Bone marrow (tissue), 2 donors: ENCODE measurements around the gene INS.
A peak's percentile ranks its signal among the peaks of the same experiment; 100 is the strongest.
"Not testable (repeated sequence)": the region's sequence is repeated elsewhere in the genome, so short reads cannot be mapped to it uniquely, and the experiment has no call there.

Experiments used
- DNase-seq, 2 donors: peaks; one replicate each; lab custom pipeline; 2025; lab: John Stamatoyannopoulos, UW

INS gene

GRCh38 chr11:2198621-2199365 lies 37.8 kb upstream of the INS start:
- no peak for DNase-seq

GRCh38 chr11:2197771-2198520 lies 36.9 kb upstream of the INS start:
- no peak for DNase-seq

GRCh38 chr11:2196970-2197770 lies 36.2 kb upstream of the INS start:
- peak; percentile 26 to 28 for DNase-seq

GRCh38 chr11:2195756-2196088 lies 34.7 kb upstream of the INS start:
- no peak for DNase-seq

GRCh38 chr11:2194877-2195755 lies 34.1 kb upstream of the INS start:
- no peak for DNase-seq

DNA sequence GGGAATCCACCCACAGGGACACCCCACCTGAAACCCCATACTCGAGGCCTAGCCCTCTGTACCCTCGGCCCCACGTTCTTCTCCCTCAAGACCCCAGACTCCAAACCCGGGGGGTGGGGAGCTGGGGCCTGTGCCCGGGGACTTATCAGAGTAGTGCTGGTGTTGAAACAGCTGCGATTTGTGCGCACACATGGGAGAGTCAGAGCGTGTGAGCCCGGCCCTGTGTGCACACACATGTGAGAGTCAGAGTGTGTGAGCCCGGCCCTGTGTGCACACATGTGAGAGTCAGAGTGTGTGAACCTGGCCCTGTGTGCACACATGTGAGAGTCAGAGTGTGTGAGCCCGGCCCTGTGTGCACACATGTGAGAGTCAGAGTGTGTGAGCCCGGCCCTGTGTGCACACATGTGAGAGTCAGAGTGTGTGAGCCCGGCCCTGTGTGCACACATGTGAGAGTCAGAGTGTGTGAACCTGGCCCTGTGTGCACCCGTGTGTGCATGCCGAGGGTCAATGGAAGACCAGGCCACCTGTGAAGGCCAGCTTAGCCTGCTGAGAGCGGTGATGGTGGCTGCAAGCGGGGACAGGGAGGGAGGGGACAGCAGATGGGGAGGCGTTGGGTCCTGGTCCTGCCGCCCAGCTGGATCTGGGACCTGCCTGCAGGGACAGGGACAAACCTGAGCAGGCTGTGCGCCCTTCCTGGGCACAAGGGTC lies 33.0 kb upstream of the INS start:
- not testable (repeated sequence) for DNase-seq

- DNase-seq: no peak
Measured at GRCh38 chr11:2193099-2193887, 32.3 kb upstream of the INS start.

DNA sequence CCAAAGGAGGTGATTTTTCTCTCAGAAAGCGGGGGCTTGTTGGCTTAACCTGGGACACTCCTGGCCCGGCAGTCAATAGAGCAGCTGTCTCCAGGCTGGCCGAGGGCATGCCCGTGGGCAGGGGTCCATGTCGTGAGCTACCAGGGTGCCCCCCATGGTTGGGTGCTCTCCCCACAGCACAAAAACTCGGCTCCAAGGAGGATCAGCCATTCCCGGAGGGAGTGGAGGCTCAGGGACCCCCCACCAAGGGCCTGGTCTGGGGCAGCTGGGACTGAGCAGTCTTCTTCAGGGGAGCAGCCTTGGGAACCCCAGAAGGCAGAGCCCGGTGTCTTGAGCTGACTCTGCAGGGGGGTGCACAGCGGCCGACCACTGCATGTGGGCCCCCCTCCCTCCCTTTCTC lies 31.4 kb upstream of the INS start:
- DNase-seq: no peak

DNA sequence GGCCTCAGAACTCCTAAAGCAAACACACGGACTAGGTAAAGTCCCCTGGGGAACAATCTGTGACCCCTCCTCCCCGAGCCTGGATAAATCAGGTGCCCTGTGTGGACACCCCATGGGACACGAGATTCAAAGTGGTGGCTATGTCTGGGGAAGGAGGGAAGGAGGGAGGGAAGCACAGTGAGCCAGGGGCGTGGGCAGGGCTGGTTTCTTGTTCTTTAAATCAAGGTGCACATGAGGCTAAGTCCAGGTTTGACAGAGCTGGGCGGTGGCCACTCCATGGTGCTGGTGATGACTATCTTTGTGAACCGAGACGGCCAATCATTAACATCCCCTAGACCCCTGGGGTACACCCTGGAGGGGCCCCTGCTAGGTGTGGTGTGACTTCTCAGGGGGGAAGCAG lies 30.9 kb upstream of the INS start:
- DNase-seq: no peak

- DNase-seq: peak in 1 of 2 donors; percentile 71
Measured at GRCh38 chr11:2190657-2191471, 29.9 kb upstream of the INS start.

DNA sequence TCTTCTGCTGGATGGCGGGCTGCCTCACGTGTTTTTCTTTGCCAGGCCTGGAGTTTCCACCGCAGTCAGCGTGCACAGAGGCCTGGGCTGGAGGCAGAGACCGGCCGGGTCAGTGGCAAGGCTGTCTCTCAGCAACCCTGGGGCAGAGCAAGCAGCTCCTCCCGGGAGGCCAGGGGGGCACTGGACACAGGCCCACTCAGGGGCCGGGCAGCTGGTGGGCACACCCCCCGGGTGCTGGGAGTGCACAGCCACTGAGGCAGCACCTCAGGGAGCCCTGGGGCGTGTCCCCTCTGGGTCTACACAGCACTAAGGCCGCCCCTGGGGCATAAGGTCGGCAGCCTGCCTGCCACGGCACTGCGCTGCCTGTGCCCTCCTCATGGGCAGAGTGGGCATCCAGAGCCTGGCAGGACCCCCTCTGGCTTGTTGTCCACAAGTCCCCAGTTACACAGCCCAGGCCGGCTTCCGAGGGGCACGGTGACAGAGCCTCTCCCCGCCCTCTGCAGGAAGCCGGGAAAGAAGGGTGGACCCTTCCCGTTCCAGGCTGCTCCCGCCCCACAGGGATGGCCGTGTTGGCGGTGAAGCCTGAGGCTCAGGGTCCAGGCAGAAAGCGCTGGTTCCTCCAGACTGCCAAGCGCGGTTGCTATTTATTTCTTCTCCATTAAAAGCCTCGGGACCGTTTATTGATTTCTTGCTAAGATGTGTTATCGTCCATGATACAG lies 29.1 kb upstream of the INS start:
- DNase-seq: no peak

- DNase-seq: no peak
Measured at GRCh38 chr11:2188745-2189144, 27.7 kb upstream of the INS start.

DNA sequence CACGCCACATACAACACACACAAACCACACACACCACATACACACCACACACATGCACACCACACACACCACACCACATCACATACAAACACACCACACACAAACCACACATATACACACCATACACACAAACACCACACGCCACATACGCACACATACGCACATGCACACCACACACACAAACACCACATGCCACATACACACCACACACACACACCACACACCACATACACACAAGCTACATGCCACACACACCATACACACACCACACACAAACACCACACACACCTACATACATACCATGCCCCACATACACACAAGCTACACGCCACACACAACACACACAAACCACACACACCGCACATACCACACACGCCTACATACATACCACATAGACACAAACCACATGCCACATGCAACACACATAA lies 26.3 kb upstream of the INS start:
- DNase-seq: no peak

DNA sequence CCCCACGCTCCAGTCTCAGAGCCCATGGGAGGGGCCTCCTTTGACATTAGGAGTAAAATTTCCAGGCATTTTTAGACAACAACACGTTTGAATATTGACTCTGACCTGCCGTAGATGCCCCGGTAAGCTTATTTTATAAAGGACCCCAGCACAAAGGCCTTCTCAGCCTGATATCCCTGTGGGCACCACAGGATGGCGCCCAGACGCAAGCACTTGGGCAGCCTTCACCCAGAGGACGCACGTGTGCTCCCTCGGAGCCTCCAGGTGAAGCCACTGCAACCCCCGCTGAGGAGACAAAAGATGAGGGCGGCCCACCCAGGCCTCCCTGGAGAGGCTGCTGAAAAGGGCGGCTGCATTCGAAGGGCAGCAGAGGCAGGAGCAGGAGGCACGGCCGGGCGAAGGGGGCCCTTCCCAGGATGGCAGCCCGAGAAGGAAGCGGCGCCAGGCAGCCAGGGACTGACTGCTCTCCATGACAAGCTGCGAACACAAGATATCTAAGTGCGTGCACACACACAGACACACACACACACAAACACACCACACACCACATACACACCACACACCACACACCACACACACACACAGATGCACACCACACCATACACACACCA lies 25.8 kb upstream of the INS start:
- peak in 1 of 2 donors; percentile 15 for DNase-seq

DNA sequence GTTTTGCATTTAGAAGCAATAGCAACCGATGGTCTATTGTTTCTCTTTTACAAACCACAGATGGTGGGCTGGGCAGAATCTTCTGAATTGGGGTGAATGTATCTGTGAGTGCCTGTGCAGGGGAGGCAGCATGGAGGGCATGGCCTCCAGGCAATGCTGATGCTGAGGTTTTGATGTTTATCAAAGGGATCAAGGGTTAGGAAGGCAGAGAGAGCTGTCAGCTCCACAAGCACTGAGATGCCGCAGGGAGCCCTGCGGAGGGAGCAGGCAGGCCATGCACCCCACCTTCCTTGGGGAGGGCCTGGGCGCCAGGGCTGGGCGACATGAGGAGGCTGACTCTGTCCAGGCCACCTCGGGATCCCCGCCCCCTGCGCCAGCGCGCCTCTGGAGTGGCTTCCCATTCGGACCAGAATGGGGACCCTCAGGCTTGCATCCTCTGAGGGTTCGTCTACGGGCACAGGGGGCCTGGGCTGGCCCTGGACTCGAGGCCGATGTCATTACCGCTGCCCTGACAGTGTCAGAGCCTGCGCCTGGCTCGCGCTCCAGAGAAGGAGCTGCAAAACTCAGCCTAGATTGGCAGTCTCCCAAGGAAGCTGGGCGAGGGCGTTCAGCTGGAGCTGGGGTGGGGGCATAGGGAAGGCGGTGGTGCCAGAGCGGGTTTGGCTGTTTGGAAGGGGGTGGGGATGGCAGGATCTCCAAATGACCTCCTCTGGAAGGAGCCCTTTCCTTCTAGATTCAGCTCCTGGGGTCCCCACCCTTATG lies 24.5 kb upstream of the INS start:
- DNase-seq: no peak

GRCh38 chr11:2182692-2183474 lies 21.9 kb upstream of the INS start:
- no peak for DNase-seq

DNA sequence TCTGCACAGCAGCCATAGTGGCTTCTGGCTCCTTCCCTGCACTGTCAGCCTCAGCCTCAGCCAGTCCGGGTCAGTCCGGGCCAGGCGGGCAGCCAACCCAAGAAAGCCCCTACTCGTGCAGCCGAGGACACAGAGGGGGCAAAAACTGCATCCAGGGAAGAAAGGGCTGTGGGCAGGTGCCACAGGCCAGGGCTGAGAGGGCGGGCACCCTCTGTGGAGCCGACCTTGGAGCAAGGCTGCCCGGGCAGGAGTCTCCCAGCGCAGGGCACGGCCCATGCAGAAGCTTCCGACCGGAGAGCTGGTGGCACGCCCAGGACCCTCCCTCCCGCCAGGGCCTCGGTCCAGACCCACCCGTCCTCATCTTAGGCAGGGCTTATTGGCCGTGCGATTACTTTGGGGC lies 21.1 kb upstream of the INS start:
- no peak for DNase-seq
